Glomerular visceral epithelial cell (primary cell): ENCODE results near the gene TRAF3.
"Not testable (repeated sequence)": the region's sequence is repeated elsewhere in the genome, so short reads cannot be mapped to it uniquely, and the experiment has no call there.

ENCODE experiments used
- DNase-seq: peaks from one replicate; pipeline ENCODE4 v3.0.0-alpha.2; 2016; ENCODE audit errors: extremely low spot score

Gene TRAF3

GRCh38 chr14:102805941-102806340 is 28.7 kb downstream of the TRAF3 start:
- no peak for DNase-seq

DNA sequence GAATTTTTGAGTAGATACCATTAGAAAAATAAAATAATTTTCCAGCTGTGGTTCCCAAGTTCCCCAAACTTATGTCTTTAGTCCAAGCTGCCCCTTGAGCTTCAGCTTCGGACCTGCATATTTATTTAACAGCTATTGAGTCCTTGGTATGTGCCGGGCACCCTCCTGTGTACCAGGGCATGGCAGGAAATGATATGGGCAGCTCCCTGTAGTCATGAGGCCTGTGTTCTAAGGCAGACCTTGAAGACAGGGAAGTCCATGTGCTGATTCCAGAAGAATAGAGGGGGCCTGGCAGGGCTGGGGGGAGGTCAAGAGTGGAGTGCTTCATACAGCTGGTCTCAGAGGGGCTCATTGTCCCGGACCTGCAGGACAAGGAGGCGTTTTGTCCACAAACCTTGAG is 29.2 kb downstream of the TRAF3 start:
- DNase-seq = no peak

- no peak for DNase-seq
Observed at GRCh38 chr14:102807013-102807406, 29.8 kb downstream of the TRAF3 start.

DNA sequence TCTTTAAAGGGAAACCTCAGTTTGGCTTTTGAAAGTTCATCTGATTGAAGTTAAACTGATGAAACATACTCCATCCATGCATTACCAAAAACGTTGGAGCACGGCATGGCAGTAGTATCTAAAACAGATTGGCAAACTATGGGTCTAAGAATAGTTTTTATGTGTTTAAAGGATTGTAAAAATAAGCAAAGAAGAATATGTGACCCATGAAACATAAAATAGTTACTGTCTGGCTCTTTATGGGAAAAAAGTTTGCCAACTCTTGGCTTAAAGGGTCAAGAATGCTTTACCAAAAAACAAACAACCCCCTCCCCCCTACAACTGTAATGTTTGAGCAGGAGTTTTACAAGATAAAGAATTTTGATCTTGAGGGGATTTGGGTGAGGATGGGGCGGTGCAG is 32.6 kb downstream of the TRAF3 start:
- DNase-seq = no peak

DNA sequence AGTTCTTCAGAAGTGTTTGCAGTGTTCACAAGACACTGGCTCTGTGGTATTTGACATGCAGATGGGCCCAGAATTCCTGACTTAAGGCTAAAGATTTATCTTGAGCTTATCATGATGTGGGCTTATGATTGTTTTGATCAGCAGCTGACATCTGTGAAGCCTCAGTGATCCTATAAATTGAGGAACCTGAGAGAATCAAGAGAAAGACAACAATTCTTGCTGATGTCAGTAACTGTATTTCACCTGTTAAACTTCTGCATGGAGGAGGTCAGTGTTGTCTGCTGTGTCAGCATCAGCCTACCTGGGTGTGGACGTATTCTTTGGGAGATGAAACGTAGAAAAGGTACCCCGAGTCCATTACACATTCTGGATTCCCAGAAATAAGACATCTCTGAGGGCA is 33.3 kb downstream of the TRAF3 start:
- DNase-seq = no peak

DNA sequence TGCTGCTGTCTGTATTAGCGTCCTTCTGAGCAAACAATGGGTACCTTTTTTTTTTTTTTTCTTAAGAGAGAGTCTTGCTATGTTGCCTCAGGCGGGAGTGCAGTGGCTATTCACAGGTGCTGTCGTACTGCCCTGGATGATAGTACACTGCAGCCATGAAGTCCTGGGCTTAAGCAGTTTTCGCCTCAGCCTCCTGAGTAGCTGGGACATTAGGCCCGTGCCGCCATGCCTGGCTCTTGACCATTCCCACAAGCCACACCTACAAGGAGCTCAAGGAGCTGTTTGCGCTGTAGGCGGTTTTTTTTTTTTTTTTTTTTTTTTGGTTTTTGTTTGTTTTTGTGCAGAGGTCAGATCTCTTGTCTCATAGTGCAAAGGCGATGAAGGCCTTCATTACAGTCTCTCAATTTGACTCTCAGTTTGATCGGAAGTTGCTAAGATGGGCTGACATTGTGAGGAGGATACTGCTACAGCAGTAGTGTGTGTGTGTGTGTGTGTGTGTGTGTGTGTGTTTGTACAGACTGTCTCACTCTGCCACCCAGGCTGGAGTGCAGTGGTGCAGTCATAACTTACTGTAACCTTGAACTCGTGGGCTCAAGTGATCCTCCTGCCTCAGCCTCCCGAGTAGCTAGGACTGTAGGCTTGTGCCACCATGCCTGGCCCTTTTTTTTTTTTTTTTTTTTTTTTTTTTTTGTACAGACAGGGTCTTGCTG is 34.2 kb downstream of the TRAF3 start:
- no peak for DNase-seq

DNA sequence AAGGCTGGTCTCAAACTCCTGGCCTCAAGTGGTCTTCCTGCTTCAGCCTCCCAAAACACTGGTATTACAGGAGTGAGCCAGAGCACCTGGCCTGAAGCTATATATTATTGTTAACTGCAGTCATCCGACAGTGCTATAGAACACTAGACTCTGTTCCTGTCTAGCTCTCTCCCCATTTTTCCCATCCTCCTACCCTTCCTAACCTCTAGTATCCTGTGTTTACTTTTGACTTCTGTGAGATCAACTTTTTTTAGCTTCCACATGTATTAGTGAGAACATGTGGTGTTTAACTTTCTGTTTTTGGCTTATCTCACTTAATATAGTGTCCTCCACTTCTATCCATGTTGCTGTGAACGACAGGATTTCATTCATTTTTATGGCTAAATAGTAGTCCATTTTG is 34.7 kb downstream of the TRAF3 start:
- no peak for DNase-seq

GRCh38 chr14:102813691-102814090 is 36.4 kb downstream of the TRAF3 start:
- no peak for DNase-seq

GRCh38 chr14:102817318-102817717 is 40.1 kb downstream of the TRAF3 start:
- no peak for DNase-seq

DNA sequence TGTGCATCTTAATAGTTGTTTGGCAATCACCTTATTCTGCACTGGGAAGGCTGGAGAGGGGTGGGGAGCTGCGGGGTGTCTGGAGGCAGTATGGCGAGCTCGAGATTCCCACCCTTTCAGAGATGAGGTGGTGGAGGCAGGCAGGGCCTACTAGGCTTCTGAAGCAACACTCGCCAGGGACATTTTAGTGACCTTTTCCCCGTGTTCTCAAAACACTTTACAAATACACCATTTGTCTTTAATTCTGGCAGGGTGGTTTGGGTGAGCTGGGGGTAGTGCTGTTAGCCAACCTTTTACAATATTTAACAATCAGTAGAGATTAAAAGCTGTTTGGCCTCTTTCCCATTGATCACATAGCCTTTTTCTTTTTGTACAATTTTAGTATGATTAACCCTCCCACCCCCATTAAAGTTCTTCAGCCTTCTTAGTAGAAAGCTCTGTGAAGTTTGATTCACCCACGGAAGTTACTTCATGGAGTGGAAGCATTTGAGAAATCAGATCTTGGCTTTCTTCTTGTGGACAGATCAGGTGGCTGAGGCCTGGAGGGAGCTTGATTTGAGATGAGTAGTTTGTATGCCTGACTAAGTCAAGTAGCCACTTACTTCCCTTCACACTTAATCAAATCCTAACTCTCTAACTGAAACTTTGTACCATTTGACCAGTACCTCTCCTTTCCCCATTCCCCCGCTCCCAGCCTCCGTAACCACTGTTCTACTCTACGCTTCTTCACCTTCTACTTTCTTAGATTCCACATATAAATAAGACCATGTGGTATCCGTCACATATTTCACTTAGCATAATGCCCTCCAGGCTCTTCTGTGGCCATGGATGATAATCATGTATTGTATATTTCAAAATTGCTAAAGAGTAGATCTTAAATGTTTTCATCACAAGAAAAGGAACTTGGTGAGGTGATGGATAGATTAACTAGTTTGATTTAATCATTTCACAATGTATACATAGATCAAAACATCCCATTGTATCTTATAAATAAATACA is 41.0 kb downstream of the TRAF3 start:
- DNase-seq = no peak

DNA sequence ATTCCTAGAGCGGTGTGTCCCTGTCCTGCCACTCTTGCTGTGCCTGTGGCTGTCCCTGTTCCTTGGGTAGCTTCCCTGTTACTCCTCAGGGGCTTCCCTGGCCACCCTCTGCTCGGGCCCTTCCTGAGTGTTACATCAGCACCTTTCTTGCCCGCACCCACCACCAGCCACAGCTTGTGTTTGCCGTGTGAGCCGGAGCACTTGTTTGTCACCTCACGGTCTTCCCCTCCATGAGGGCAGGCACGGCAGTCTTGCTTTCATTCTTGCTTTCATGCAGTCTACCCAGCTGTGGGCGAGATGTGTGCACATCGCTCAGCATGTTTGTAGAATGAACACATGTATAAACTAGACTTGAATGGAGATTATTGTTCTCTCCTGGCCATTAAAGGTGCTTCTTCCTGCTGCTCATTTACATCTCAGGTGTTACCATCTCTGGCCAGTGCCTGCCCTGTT is 42.0 kb downstream of the TRAF3 start:
- no peak for DNase-seq

GRCh38 chr14:102819747-102820330 is 42.6 kb downstream of the TRAF3 start:
- DNase-seq = no peak

- DNase-seq = no peak
Observed at GRCh38 chr14:102821252-102821651, 44.0 kb downstream of the TRAF3 start.

- no peak for DNase-seq
Observed at GRCh38 chr14:102822311-102822863, 45.1 kb downstream of the TRAF3 start.

- DNase-seq = not testable (repeated sequence)
Observed at GRCh38 chr14:102822887-102823286, 45.6 kb downstream of the TRAF3 start.

DNA sequence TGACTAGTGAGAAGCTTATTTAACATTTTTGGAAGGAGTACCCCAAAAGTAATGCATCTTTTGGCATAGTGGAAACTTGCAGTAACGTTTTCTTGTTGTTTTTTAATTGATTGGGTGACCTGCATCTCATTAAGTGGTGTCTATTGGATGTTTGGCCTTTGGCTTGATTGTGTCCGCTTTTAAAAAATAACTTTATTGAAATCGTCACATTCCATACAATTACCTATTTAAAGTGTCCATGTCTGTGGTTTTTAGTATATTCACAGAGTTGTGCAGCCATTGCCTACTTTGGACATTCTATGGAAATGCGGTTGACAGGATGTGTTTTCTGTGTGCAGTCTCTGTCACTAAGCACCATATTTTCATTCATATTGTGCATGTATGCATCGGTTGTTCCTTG is 46.3 kb downstream of the TRAF3 start:
- no peak for DNase-seq

GRCh38 chr14:102824832-102825231 is 47.6 kb downstream of the TRAF3 start:
- peak; percentile 66 for DNase-seq

- DNase-seq = no peak
Observed at GRCh38 chr14:102825307-102826095, 48.3 kb downstream of the TRAF3 start.

- DNase-seq = no peak
Observed at GRCh38 chr14:102826161-102826560, 48.9 kb downstream of the TRAF3 start.

DNA sequence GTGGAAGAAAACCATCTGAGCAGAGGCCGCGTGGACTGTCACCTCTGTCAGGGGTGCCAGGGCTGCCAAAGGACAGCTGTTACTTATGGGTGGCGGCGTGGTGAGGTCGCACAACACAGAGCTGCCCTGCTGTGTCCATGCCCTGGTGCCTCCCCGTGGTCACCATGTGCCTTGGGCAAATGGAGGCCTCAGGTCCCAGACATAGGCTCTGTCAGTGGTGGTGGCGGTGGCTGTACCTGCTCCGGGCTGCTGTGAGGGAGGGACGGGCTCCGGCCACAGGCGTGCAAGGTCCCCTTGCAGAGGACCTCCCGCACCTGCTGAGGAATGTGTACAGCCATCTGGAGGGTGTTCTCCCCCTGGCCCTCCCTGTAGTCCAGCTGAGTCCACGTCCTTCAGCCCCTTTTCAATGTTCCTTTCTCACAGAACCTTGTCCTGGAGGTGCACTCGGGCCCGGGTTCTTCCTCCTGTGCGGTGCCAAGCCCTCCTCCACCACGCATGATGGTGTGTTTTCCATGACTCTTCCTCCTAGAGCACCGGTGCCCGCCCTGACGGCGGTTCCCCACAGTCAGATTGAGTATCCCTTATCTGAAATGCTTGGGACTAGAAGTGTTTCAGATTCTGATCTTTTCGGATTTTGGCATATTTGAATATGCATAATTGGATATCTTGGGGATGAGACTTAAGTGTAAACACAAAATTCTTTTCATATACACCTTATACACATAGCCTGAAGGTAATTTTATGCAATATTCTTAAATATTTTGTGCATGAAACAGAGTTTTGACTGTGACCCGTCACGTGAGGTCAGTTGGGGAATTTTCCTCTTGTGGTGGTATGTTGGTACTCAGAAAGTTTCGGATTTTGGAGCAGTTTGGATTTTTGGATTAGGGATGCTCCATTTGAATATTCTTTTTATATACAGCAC is 49.8 kb downstream of the TRAF3 start:
- DNase-seq = no peak
